HL-60 (cell line): ENCODE data around the gene FOXO3.

ENCODE experiments used
- CTCF ChIP-seq: IDR thresholded peaks from one replicate; pipeline ENCODE4 v1.5.1; 2011; ENCODE audit warnings: low read length, control low read depth, inconsistent platforms; ENCODE audit not compliant: insufficient read depth
- GABPA ChIP-seq: IDR thresholded peaks from 2 replicates; pipeline ENCODE4 v1.6.1; 2012; ENCODE audit warnings: low read depth
- TF ChIP-seq, protein P1 (sequence below): IDR thresholded peaks from 2 replicates; pipeline ENCODE4 v1.6.1; 2012; ENCODE audit warnings: low read depth; ENCODE audit not compliant: insufficient replicate concordance

GRCh38 chr6:108650781-108651180, 90.1 kb downstream of the FOXO3 start:
- no peak for TF ChIP-seq CTCF
- TF ChIP-seq GABPA: no peak
- TF ChIP-seq, protein P1, sequence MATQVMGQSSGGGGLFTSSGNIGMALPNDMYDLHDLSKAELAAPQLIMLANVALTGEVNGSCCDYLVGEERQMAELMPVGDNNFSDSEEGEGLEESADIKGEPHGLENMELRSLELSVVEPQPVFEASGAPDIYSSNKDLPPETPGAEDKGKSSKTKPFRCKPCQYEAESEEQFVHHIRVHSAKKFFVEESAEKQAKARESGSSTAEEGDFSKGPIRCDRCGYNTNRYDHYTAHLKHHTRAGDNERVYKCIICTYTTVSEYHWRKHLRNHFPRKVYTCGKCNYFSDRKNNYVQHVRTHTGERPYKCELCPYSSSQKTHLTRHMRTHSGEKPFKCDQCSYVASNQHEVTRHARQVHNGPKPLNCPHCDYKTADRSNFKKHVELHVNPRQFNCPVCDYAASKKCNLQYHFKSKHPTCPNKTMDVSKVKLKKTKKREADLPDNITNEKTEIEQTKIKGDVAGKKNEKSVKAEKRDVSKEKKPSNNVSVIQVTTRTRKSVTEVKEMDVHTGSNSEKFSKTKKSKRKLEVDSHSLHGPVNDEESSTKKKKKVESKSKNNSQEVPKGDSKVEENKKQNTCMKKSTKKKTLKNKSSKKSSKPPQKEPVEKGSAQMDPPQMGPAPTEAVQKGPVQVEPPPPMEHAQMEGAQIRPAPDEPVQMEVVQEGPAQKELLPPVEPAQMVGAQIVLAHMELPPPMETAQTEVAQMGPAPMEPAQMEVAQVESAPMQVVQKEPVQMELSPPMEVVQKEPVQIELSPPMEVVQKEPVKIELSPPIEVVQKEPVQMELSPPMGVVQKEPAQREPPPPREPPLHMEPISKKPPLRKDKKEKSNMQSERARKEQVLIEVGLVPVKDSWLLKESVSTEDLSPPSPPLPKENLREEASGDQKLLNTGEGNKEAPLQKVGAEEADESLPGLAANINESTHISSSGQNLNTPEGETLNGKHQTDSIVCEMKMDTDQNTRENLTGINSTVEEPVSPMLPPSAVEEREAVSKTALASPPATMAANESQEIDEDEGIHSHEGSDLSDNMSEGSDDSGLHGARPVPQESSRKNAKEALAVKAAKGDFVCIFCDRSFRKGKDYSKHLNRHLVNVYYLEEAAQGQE: no peak
